ENCODE measurements around the gene PTPRG. TPM values are rescaled to one million over a fixed set of nuclear protein-coding genes. Genes with fewer than 3 reads are reported as not detected.

PTPRG gene
- total RNA-seq, 1 experiment from 2014 or later = 11.7 TPM

DNA sequence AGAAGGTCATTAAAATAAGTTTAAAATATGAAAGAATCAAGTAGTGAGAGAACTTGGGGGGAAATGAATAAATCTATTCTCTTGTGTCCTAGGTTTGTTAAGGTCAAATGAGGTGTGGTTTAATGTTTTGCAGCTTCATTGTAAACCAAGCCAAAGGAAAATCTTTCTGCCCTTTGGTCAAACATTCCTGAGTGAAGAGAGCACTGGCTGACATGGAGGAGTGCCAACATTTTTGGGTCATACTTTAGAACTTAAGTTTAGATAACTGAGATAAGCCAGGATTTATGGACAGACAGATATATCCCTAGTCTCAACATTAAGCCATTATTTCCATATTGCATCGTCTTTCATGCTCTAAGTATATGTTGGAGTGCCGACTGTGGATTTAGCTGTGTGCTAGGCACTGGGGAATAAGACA is 66.4 kb downstream of the PTPRG start:
- Histone ChIP-seq H3K4me1 (ENCODE audit: insufficient read depth, low read length, poor library complexity, severe bottlenecking) (peaks cover 6% of the 10 kb centered on the region), H3K9me3 (ENCODE audit: low read depth, low read length, poor library complexity, severe bottlenecking) (no peaks in the 10 kb centered on the region), H3K36me3 (ENCODE audit: insufficient read depth, low read length, poor library complexity, severe bottlenecking) (no peaks in the 10 kb centered on the region), H3K27me3 (replicated peaks; ENCODE audit: insufficient read depth, low read depth, low read length, poor library complexity) (no peaks in the 10 kb centered on the region), H3K27ac (ENCODE audit: low read depth, low read length, poor library complexity, severe bottlenecking) (no peak overlapping the region), H3K4me3 (ENCODE audit: low read depth, low read length, poor library complexity, severe bottlenecking) (no peak overlapping the region)
- TF ChIP-seq CTCF (conservative IDR thresholded peaks at IDR 0.05; ENCODE audit: low read depth, low read length) (no peak), EZH2 (IDR thresholded peaks at IDR 0.05; ENCODE audit: borderline replicate concordance, low read depth, low read length, poor library complexity, severe bottlenecking) (no peak)
- ChIA-PET CTCF (no interaction called here), POLR2A (ENCODE audit: low non-redundant PET) (no interaction called here)
- no TSS peak for BruUV-seq (replicated peaks)
- intact Hi-C loops (cut with micrococcal nuclease; ENCODE audit: unreplicated experiment) = no loop called here
- no peak for DNase-seq (ENCODE audit: low spot score)

DNA sequence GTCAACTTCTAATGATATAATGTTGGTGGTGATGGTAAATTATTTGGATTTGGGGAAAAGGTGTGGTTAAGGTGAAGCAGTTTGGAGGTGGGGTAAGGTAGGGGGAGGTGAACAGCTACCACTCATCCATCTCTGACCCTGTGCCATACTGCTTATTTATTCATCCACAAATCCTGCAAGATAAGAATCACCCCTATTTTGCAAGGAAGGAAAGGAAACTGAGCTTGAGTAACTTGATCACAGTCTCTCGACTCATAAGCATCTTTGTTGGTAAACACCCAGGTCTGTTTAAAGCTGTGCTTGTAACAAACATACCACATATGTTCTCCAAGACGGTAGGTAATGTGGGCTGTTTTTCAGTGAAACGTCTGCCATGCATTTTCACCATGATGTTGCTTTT is 67.3 kb downstream of the PTPRG start:
- BruUV-seq (replicated peaks) = no TSS peak
- CTCF ChIA-PET = no interaction called here
- POLR2A ChIA-PET (ENCODE audit: low non-redundant PET) = no interaction called here
- H3K9me3 ChIP-seq (ENCODE audit: low read depth, low read length, poor library complexity, severe bottlenecking) = no peaks in the 10 kb centered on the region
- no peak for DNase-seq (ENCODE audit: low spot score)
- H3K27ac ChIP-seq (ENCODE audit: low read depth, low read length, poor library complexity, severe bottlenecking) = no peak overlapping the region
- peaks cover 6% of the 10 kb centered on the region for H3K4me1 ChIP-seq (ENCODE audit: insufficient read depth, low read length, poor library complexity, severe bottlenecking)
- no peaks in the 10 kb centered on the region for H3K27me3 ChIP-seq (replicated peaks; ENCODE audit: insufficient read depth, low read depth, low read length, poor library complexity)
- no peaks in the 10 kb centered on the region for H3K36me3 ChIP-seq (ENCODE audit: insufficient read depth, low read length, poor library complexity, severe bottlenecking)
- TF ChIP-seq EZH2 (IDR thresholded peaks at IDR 0.05; ENCODE audit: borderline replicate concordance, low read depth, low read length, poor library complexity, severe bottlenecking) (no peak), CTCF (conservative IDR thresholded peaks at IDR 0.05; ENCODE audit: low read depth, low read length) (no peak)
- H3K4me3 ChIP-seq (ENCODE audit: low read depth, low read length, poor library complexity, severe bottlenecking) = no peak overlapping the region
- intact Hi-C loops (cut with micrococcal nuclease; ENCODE audit: unreplicated experiment) = no loop called here

GRCh38 chr3:61629442-61629841 is 68.1 kb downstream of the PTPRG start:
- Histone ChIP-seq H3K27ac (ENCODE audit: low read depth, low read length, poor library complexity, severe bottlenecking) (no peak overlapping the region), H3K4me3 (ENCODE audit: low read depth, low read length, poor library complexity, severe bottlenecking) (no peak overlapping the region), H3K27me3 (replicated peaks; ENCODE audit: insufficient read depth, low read depth, low read length, poor library complexity) (no peaks in the 10 kb centered on the region), H3K4me1 (ENCODE audit: insufficient read depth, low read length, poor library complexity, severe bottlenecking) (peaks cover 6% of the 10 kb centered on the region), H3K9me3 (ENCODE audit: low read depth, low read length, poor library complexity, severe bottlenecking) (no peaks in the 10 kb centered on the region), H3K36me3 (ENCODE audit: insufficient read depth, low read length, poor library complexity, severe bottlenecking) (no peaks in the 10 kb centered on the region)
- ChIA-PET POLR2A (ENCODE audit: low non-redundant PET) (no interaction called here), CTCF (no interaction called here)
- TF ChIP-seq CTCF (conservative IDR thresholded peaks at IDR 0.05; ENCODE audit: low read depth, low read length) (no peak), EZH2 (IDR thresholded peaks at IDR 0.05; ENCODE audit: borderline replicate concordance, low read depth, low read length, poor library complexity, severe bottlenecking) (no peak)
- no TSS peak for BruUV-seq (replicated peaks)
- intact Hi-C loops (cut with micrococcal nuclease; ENCODE audit: unreplicated experiment) = no loop called here
- DNase-seq (ENCODE audit: low spot score) = no peak
